HEK293 (cell line): ENCODE data around the gene OVOL3.

Experiments used
- CTCF ChIA-PET: fragments of 350-600 bp; formaldehyde crosslinking; extraction: SDS; loops from one replicate; lab custom pipeline; 2021; ENCODE audit warnings: antibody characterized with exemption; lab: Yijun Ruan, JAX
- POLR2A ChIA-PET: fragments of 300-600 bp; formaldehyde crosslinking; extraction: SDS; loops from one replicate; lab custom pipeline; 2020; ENCODE audit warnings: antibody characterized with exemption, inconsistent platforms; lab: Yijun Ruan, JAX
- H3K27ac ChIP-seq: fragments of 200-500 bp; sonication (Bioruptor generic); 2 replicates; pipeline ENCODE4 v1.5.1; 2014; ENCODE audit warnings: low read depth, low read length, control low read depth, inconsistent platforms; ENCODE audit errors: extremely low read depth
- H3K36me3 ChIP-seq, 2 experiments: fragments of 200-500 bp in 1 of 2; sonication (Bioruptor generic) in 1 of 2; 1 replicate in 1 of 2; 2 replicates in 1 of 2; pipeline ENCODE4 v1.5.1; 2014 to 2017; ENCODE audit warnings: inconsistent platforms in 2 of 2, low read length in 2 of 2; ENCODE audit not compliant: control insufficient read depth in 2 of 2, insufficient read depth in 1 of 2
- H3K4me1 ChIP-seq: fragments of 200-500 bp; sonication (Bioruptor generic); 2 replicates; pipeline ENCODE4 v1.5.1; 2014; ENCODE audit warnings: mild to moderate bottlenecking, low read length, inconsistent platforms; ENCODE audit not compliant: control insufficient read depth, insufficient read depth
- H3K4me3 ChIP-seq: 2 replicates; pipeline ENCODE4 v1.5.1; 2011; ENCODE audit warnings: low read depth, mild to moderate bottlenecking, control low read depth, low read length, moderate library complexity
- H3K9me3 ChIP-seq: fragments of 200-500 bp; sonication (Bioruptor generic); 2 replicates; pipeline ENCODE4 v1.5.1; 2014; ENCODE audit warnings: low read depth, low read length, inconsistent platforms; ENCODE audit not compliant: control insufficient read depth, insufficient read depth
- BCL11A ChIP-seq: fragments of 450-650 bp; formaldehyde crosslinking; IDR thresholded peaks from 2 replicates; pipeline ENCODE4 v1.5.1; 2016; ENCODE audit warnings: low read depth, missing biosample characterization, missing genetic modification characterization
- BCL11B ChIP-seq: fragments of 450-650 bp; formaldehyde crosslinking; IDR thresholded peaks from 2 replicates; pipeline ENCODE4 v1.5.1; 2016; ENCODE audit warnings: low read depth, missing biosample characterization, missing genetic modification characterization
- KLF1 ChIP-seq: fragments of 450-650 bp; formaldehyde crosslinking; IDR thresholded peaks from 2 replicates; pipeline ENCODE4 v1.5.1; 2016; ENCODE audit warnings: missing biosample characterization, missing genetic modification characterization
- KLF17 ChIP-seq: fragments of 450-650 bp; formaldehyde crosslinking; IDR thresholded peaks from 2 replicates; pipeline ENCODE4 v1.5.1; 2016; ENCODE audit warnings: missing biosample characterization, missing genetic modification characterization
- MEIS1 ChIP-seq: sonication (generic); formaldehyde crosslinking; IDR thresholded peaks from 2 replicates; pipeline ENCODE4 v1.8.1; 2022; ENCODE audit warnings: missing genetic modification reagents, mild to moderate bottlenecking, borderline replicate concordance
- OSR2 ChIP-seq: fragments of 450-650 bp; formaldehyde crosslinking; IDR thresholded peaks from 2 replicates; pipeline ENCODE4 v1.5.1; 2016; ENCODE audit warnings: missing biosample characterization, missing genetic modification characterization
- REPIN1 ChIP-seq: fragments of 450-650 bp; formaldehyde crosslinking; IDR thresholded peaks from 2 replicates; pipeline ENCODE4 v1.5.1; 2017; ENCODE audit warnings: missing biosample characterization, missing genetic modification characterization, low read depth
- YY1 ChIP-seq: fragments of 450-650 bp; formaldehyde crosslinking; IDR thresholded peaks from 2 replicates; pipeline ENCODE4 v1.5.1; 2018; ENCODE audit warnings: missing biosample characterization, missing genetic modification characterization
- ZBTB26 ChIP-seq: fragments of 450-650 bp; formaldehyde crosslinking; optimal IDR thresholded peaks from 2 replicates; pipeline ENCODE3; 2016; ENCODE audit warnings: missing biosample characterization, mild to moderate bottlenecking, missing genetic modification characterization
- ZFP69B ChIP-seq: fragments of 450-650 bp; formaldehyde crosslinking; IDR thresholded peaks from 2 replicates; pipeline ENCODE4 v1.5.1; 2016; ENCODE audit warnings: missing biosample characterization, missing genetic modification characterization
- ZNF266 ChIP-seq: fragments of 450-650 bp; formaldehyde crosslinking; IDR thresholded peaks from 2 replicates; pipeline ENCODE4 v1.5.1; 2016; ENCODE audit warnings: missing biosample characterization, missing genetic modification characterization, low read depth
- ZNF548 ChIP-seq: fragments of 450-650 bp; formaldehyde crosslinking; IDR thresholded peaks from 2 replicates; pipeline ENCODE4 v1.5.1; 2016; ENCODE audit warnings: missing biosample characterization, missing genetic modification characterization
- ZNF561 ChIP-seq: fragments of 450-650 bp; IDR thresholded peaks from 2 replicates; pipeline ENCODE4 v1.5.1; 2018; ENCODE audit warnings: missing biosample characterization, missing genetic modification characterization, borderline replicate concordance
- ZNF623 ChIP-seq: fragments of 450-650 bp; formaldehyde crosslinking; IDR thresholded peaks from 2 replicates; pipeline ENCODE4 v1.5.1; 2016; ENCODE audit warnings: missing biosample characterization, missing genetic modification characterization

OVOL3 gene

GRCh38 chr19:36144624-36145023 is 33.7 kb downstream of the OVOL3 start:
- POLR2A ChIA-PET, result interaction anchor here (0.8 kb wide), 1 partner anchor 30 kb away, joined by 7 read pairs; no protein-coding TSS in a partner anchor
- H3K36me3 ChIP-seq, result peaks cover 70 to 72% of the 10 kb centered on the region in 2 experiments
- TF ChIP-seq ZNF548 (tag by site-specific recombination), result no peak
- TF ChIP-seq, all 188 proteins: peak for 0
- Histone ChIP-seq H3K4me3 (no peak overlapping the region), H3K4me1 (peaks cover 6% of the 10 kb centered on the region), H3K9me3 (no peaks in the 10 kb centered on the region), H3K27ac (no peak overlapping the region)
- CTCF ChIA-PET, result interaction anchor here (1.5 kb wide), 1 partner anchor 17 kb away, joined by 11 read pairs; no protein-coding TSS in a partner anchor

GRCh38 chr19:36149673-36150406 is 38.9 kb downstream of the OVOL3 start:
- POLR2A ChIA-PET, result no interaction called here
- no peaks in the 10 kb centered on the region for H3K4me1 ChIP-seq
- TF ChIP-seq ZFP69B (tag by site-specific recombination), result no peak
- peak; percentile 76 for TF ChIP-seq KLF1 (tag by site-specific recombination)
- TF ChIP-seq BCL11A (tag by site-specific recombination), result no peak
- peak; percentile 67 for TF ChIP-seq ZNF623
- no peak for TF ChIP-seq ZNF561 (tag by site-specific recombination)
- TF ChIP-seq ZBTB26, result peak; percentile 12
- TF ChIP-seq BCL11B (tag by site-specific recombination), result no peak
- no peak for TF ChIP-seq MEIS1 (CRISPR knock-in tag)
- peak; percentile 31; the same call in 1 of the 2 replicates for TF ChIP-seq KLF17
- TF ChIP-seq, all 188 proteins: peak for 4
- Histone ChIP-seq H3K4me3 (no peak overlapping the region), H3K36me3 (peaks cover 73 to 82% of the 10 kb centered on the region in 2 experiments), H3K9me3 (no peaks in the 10 kb centered on the region), H3K27ac (no peak overlapping the region)
- CTCF ChIA-PET, result interaction anchor here (0.6 to 1.1 kb wide), 2 partner anchors 129 to 219 kb away, joined by 3 read pairs; no protein-coding TSS in a partner anchor

DNA sequence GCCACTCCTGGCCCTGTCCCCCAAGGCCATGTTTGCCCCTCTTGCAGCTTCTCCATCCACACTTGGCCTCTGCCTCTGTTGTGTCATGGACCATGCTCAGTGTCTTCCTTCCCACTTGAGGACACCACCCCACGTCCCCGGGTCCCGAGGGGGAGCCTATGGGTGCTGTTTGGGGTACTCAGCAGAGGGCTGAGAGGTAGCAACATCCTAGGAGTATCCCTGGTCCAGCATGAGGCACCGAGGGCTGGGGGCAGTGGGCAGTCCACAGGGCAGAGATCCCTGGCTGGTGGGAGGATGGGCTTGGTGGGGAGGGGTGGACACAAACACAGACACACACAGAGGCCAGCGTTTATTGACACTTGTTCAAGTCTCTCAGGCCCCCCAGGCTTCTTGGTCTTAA is 39.6 kb downstream of the OVOL3 start:
- peaks cover 4% of the 10 kb centered on the region; the same call in 1 of the 2 replicates for H3K4me1 ChIP-seq
- ChIA-PET POLR2A (interaction anchor here (1.1 to 1.3 kb wide), 4 partner anchors 11 to 36 kb away, joined by 3 to 4 read pairs (median 3); partner anchors contain the start of genes POLR2I and TBCB), CTCF (interaction anchor here (0.5 to 1.1 kb wide), 2 partner anchors 94 to 219 kb away, joined by 3 read pairs; no protein-coding TSS in a partner anchor)
- peak overlapping the region; percentile 17; the same call in 1 of the 2 replicates for H3K27ac ChIP-seq
- TF ChIP-seq OSR2 (tag by site-specific recombination), result no peak
- TF ChIP-seq YY1 (tag by site-specific recombination), result no peak
- TF ChIP-seq REPIN1 (tag by site-specific recombination), result no peak
- no peak for TF ChIP-seq ZNF266 (tag by site-specific recombination)
- no peak overlapping the region for H3K4me3 ChIP-seq
- no peaks in the 10 kb centered on the region for H3K9me3 ChIP-seq
- H3K36me3 ChIP-seq, result peaks cover 65 to 75% of the 10 kb centered on the region in 2 experiments
